ENCODE data around the gene TRMT5. TPM values are rescaled to one million over a fixed set of nuclear protein-coding genes. Genes with fewer than 3 reads are reported as not detected.

Gene TRMT5
- total and polyA plus RNA-seq, 12 donors: 3.8 to 16.8 (median 11.5) TPM

DNA sequence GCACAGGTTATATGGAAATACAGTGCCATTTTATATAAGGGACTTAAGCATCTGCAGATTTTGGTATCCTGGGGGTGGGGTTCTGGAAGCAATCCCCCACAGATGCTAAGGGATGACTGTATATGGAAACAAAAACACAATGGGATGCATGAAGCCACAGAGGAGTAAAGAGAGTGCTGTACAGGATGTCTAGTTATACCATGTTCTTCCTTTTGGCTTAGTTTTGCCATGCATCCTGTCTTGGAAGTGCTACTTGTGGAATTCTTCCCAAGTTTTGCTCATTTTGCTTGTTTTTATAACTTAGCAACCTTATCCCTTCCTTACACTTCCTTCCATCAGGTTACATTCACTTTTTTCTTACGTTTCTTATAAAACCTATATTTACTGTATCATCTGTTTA, 55.6 kb downstream of the TRMT5 start:
- no peaks in the 10 kb centered on the region for H3K36me3 ChIP-seq (replicated peaks in 1 of 2)
- no peak for TF ChIP-seq POLR2A (IDR thresholded peaks at IDR 0.05)
- TF ChIP-seq, protein P1, sequence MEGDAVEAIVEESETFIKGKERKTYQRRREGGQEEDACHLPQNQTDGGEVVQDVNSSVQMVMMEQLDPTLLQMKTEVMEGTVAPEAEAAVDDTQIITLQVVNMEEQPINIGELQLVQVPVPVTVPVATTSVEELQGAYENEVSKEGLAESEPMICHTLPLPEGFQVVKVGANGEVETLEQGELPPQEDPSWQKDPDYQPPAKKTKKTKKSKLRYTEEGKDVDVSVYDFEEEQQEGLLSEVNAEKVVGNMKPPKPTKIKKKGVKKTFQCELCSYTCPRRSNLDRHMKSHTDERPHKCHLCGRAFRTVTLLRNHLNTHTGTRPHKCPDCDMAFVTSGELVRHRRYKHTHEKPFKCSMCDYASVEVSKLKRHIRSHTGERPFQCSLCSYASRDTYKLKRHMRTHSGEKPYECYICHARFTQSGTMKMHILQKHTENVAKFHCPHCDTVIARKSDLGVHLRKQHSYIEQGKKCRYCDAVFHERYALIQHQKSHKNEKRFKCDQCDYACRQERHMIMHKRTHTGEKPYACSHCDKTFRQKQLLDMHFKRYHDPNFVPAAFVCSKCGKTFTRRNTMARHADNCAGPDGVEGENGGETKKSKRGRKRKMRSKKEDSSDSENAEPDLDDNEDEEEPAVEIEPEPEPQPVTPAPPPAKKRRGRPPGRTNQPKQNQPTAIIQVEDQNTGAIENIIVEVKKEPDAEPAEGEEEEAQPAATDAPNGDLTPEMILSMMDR (IDR thresholded peaks at IDR 0.05): no peak
- no peak overlapping the region for H3K27ac ChIP-seq
- H3K4me3 ChIP-seq: no peak overlapping the region
- H3K4me1 ChIP-seq (replicated peaks in 1 of 2): no peaks in the 10 kb centered on the region
- H3K9me3 ChIP-seq (replicated peaks in 1 of 3): no peaks in the 10 kb centered on the region
- WGBS, 4 donors: 61 to 71% (median 65%) methylated on average over 1 of the region's 1 CpG
- intact Hi-C loops (cut with DNase I): no loop called here
- DNase-seq: no peak
- no peaks in the 10 kb centered on the region for H3K27me3 ChIP-seq

DNA sequence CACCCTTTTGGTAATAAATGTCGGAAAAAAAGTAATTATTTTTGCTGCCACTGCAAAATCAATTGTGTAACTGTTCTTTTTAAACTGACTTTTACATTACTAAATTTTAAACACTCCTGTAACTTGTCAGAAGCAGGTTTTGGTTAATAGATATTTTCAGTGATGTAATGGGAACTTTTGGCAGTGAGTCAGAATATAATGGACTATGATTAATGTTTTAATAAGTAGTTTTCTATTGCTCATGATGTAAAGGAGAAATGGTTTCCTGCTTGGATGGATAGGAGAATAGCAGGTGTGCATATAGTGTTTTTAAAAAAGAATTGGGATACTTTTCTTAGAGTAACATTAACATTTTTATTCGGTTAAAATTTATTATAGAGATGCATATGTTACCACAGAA, 58.8 kb downstream of the TRMT5 start:
- H3K4me1 ChIP-seq (replicated peaks in 1 of 2): no peaks in the 10 kb centered on the region
- H3K9me3 ChIP-seq (replicated peaks in 1 of 3): no peaks in the 10 kb centered on the region
- H3K27ac ChIP-seq: no peak overlapping the region
- H3K4me3 ChIP-seq: no peak overlapping the region
- intact Hi-C loops (cut with DNase I): no loop called here
- no peak for DNase-seq
- no peaks in the 10 kb centered on the region for H3K36me3 ChIP-seq (replicated peaks in 1 of 2)
- no peak for TF ChIP-seq POLR2A (IDR thresholded peaks at IDR 0.05)
- TF ChIP-seq, protein P1 (IDR thresholded peaks at IDR 0.05): no peak
- 94 to 99% (median 95%) methylated on average over 2 of the region's 2 CpGs for WGBS, 4 donors
- H3K27me3 ChIP-seq: no peaks in the 10 kb centered on the region

Small RNA genes within 50 kb of the gene (small RNA-seq; reads per million reads assigned to genes)
- gene RNU6-398P: 0 reads per million in 2 donors

Other genes with a start within 250 kb of the TRMT5 start
- 10 to 100 TPM; 11.7 to 69.2 (median 31.4) TPM for gene MNAT1, start 246.3 kb downstream of the TRMT5 start, total RNA-seq
- 10 to 100 TPM; 16.3 to 42.4 (median 17.5) TPM for gene MNAT1, start 246.3 kb downstream of the TRMT5 start, polyA plus RNA-seq
- gene SLC38A6, start 166 bp upstream of the TRMT5 start, total RNA-seq: 10 to 100 TPM; 12.5 to 50.3 (median 25.0) TPM
- 10 to 100 TPM; 25.6 to 53.9 (median 28.0) TPM for gene SLC38A6, start 166 bp upstream of the TRMT5 start, polyA plus RNA-seq

All from adrenal gland (tissue), 12 donors.